Measurements from ENCODE around the gene CHML.

The CHML gene

DNA sequence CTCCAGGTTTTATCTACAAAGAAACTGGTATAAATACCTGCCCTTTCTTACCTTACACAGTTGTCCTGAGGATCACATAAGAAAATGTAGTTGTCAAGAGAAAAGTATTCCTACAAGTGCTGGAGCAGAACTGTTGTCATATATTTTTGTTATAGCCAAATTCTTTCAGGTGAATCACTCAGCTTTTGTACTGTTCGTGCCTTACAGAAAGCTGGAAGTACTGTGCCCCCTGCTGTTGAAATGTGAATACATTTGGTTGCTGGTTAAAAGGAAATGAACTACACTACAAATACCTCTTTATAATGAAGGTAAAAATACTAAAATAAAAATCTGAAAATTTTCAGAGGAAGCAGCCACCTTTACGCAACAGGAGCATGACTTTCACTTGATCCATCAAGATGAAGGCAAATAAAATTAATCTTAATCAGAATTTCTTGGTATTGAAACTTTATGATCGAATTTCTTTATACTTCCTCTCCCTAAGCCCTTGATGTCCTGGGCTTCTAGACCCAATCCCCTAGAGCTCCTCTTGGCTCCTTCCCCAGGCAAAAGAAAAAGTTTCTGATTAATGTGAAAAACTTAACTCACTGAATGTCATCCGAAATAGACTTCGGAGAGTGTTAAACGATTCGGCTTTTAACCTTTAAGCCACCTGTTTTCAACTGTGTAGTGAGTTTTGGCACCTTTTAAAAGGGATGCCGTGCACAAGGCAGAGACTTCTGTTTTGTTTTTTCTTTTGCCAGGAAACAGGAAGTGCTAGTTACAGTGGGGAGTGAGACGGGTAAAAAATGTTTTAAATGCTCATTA, 12.5 kb downstream of the CHML start:
- TF ChIP-seq POLR2AphosphoS5 (IDR thresholded peaks at IDR 0.05; ENCODE audit: low read depth, low read length) (no peak), SIN3A (IDR thresholded peaks at IDR 0.05; ENCODE audit: borderline replicate concordance, insufficient read depth, low read length) (no peak), FOXP2 (optimal IDR thresholded peaks at IDR 0.05; ENCODE audit: borderline replicate concordance, extremely low read depth, extremely low read length, insufficient read depth) (no peak), TAF1 (IDR thresholded peaks at IDR 0.05; ENCODE audit: borderline replicate concordance, insufficient read depth, low read length) (no peak)
- TF ChIP-seq, protein P1, sequence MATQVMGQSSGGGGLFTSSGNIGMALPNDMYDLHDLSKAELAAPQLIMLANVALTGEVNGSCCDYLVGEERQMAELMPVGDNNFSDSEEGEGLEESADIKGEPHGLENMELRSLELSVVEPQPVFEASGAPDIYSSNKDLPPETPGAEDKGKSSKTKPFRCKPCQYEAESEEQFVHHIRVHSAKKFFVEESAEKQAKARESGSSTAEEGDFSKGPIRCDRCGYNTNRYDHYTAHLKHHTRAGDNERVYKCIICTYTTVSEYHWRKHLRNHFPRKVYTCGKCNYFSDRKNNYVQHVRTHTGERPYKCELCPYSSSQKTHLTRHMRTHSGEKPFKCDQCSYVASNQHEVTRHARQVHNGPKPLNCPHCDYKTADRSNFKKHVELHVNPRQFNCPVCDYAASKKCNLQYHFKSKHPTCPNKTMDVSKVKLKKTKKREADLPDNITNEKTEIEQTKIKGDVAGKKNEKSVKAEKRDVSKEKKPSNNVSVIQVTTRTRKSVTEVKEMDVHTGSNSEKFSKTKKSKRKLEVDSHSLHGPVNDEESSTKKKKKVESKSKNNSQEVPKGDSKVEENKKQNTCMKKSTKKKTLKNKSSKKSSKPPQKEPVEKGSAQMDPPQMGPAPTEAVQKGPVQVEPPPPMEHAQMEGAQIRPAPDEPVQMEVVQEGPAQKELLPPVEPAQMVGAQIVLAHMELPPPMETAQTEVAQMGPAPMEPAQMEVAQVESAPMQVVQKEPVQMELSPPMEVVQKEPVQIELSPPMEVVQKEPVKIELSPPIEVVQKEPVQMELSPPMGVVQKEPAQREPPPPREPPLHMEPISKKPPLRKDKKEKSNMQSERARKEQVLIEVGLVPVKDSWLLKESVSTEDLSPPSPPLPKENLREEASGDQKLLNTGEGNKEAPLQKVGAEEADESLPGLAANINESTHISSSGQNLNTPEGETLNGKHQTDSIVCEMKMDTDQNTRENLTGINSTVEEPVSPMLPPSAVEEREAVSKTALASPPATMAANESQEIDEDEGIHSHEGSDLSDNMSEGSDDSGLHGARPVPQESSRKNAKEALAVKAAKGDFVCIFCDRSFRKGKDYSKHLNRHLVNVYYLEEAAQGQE (IDR thresholded peaks at IDR 0.05; ENCODE audit: insufficient read depth in 1 of 2, low read depth in 2 of 2, low read length in 2 of 2), result no peak

DNA sequence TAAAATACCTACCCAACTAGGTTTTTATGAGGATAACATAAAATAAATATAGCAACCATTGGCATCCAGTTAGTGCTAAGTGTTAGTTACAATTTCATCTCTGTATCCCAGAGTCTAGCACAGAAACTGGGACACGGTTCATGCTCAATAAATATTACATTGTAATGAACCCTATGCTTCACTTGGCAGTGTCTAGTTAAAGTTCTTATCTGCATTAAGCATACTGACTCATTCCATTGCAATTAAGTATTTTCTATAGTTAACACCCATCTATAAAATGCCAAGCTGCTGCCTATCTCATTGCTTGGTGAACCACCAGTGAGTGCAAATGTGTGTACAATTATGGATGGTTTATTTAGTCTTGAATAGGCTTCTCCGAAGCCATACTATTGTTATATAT, 15.2 kb downstream of the CHML start:
- TF ChIP-seq SIN3A (IDR thresholded peaks at IDR 0.05; ENCODE audit: borderline replicate concordance, insufficient read depth, low read length), result no peak
- no peak for TF ChIP-seq FOXP2 (optimal IDR thresholded peaks at IDR 0.05; ENCODE audit: borderline replicate concordance, extremely low read depth, extremely low read length, insufficient read depth)
- TF ChIP-seq POLR2AphosphoS5 (IDR thresholded peaks at IDR 0.05; ENCODE audit: low read depth, low read length), result no peak
- TF ChIP-seq TAF1 (IDR thresholded peaks at IDR 0.05; ENCODE audit: borderline replicate concordance, insufficient read depth, low read length), result no peak
- TF ChIP-seq, protein P1 (IDR thresholded peaks at IDR 0.05; ENCODE audit: insufficient read depth in 1 of 2, low read depth in 2 of 2, low read length in 2 of 2), result no peak

DNA sequence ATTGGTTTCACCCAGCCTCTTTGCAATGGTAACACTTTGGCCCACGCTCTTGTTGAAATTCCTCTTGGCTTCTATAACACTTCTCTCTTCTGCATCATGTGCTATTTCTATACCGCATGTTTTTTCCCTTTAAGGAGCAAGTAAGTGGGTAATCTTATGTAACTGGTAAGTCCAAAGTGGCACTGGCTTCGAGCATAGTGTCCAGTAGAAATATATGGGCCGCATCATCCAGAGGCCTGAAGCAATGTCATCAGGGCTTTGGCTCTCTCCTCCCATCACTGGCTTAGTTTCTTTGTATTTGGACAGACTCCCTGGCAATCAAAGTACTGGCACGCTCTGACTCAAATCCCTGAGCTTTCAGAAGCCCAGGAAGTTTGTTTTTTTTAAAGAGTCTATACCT, 17.5 kb downstream of the CHML start:
- TF ChIP-seq, protein P1 (IDR thresholded peaks at IDR 0.05; ENCODE audit: insufficient read depth in 1 of 2, low read depth in 2 of 2, low read length in 2 of 2), result no peak
- TF ChIP-seq TAF1 (IDR thresholded peaks at IDR 0.05; ENCODE audit: borderline replicate concordance, insufficient read depth, low read length), result no peak
- TF ChIP-seq FOXP2 (optimal IDR thresholded peaks at IDR 0.05; ENCODE audit: borderline replicate concordance, extremely low read depth, extremely low read length, insufficient read depth), result no peak
- no peak for TF ChIP-seq SIN3A (IDR thresholded peaks at IDR 0.05; ENCODE audit: borderline replicate concordance, insufficient read depth, low read length)
- TF ChIP-seq POLR2AphosphoS5 (IDR thresholded peaks at IDR 0.05; ENCODE audit: low read depth, low read length), result no peak

DNA sequence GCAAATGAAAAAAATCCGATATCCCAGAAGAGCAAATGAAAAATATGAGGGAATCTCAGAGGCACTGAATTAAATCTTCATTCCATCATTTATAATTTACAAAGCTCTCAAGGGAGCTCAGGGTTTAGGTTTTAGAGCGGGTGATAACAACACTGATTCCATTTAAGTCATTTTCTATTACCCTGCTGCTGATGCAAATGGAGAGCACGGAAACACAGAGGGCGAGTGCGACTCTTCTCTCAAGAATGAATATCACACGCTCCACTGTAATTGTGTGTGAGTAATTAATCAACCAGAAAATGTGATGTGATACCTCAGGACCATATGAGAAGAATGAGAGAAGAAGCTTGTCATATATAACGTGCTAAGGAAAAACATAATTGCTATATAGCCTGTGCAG, 22.7 kb downstream of the CHML start:
- TF ChIP-seq FOXP2 (optimal IDR thresholded peaks at IDR 0.05; ENCODE audit: borderline replicate concordance, extremely low read depth, extremely low read length, insufficient read depth) (no peak), SIN3A (IDR thresholded peaks at IDR 0.05; ENCODE audit: borderline replicate concordance, insufficient read depth, low read length) (no peak), POLR2AphosphoS5 (IDR thresholded peaks at IDR 0.05; ENCODE audit: low read depth, low read length) (no peak), TAF1 (IDR thresholded peaks at IDR 0.05; ENCODE audit: borderline replicate concordance, insufficient read depth, low read length) (no peak)
- TF ChIP-seq, protein P1 (IDR thresholded peaks at IDR 0.05; ENCODE audit: insufficient read depth in 1 of 2, low read depth in 2 of 2, low read length in 2 of 2), result no peak
